Right ventricle myocardium superior (tissue), 1 donor: ENCODE measurements around the gene LRRC70. TPM values are rescaled to one million over a fixed set of nuclear protein-coding genes. Genes with fewer than 3 reads are reported as not detected.
A peak's percentile ranks its signal among the peaks of the same experiment; 100 is the strongest.
"Not testable (repeated sequence)": the region's sequence is repeated elsewhere in the genome, so short reads cannot be mapped to it uniquely, and the experiment has no call there.

Experiments
- ATAC-seq: fragments of 200-7000 bp; cut with Tn5 transposase; one replicate; pipeline ENCODE4 v1.9.1; 2020; ENCODE audit warnings: mild to moderate bottlenecking; ENCODE audit not compliant: poor library complexity
- DNase-seq: peaks from one replicate; pipeline ENCODE4 v3.0.0-alpha.2; 2020
- intact Hi-C: fragments of 100-400 bp; cut with DNase I; formaldehyde crosslinking; loops from one replicate; pipeline ENCODE4 v1.11.2; 2022
- total RNA-seq: library from RNA; stranded (reverse); fragmentation: NEBNext Ultra II Directional; extraction: Animal tissue kit (Norgen Biotek cat#: 25700); gene quantifications from one replicate; pipeline ENCODE4 v1.2.1, GENCODE V29; 2021
- donor health status: DM: no; HTN: yes; CAD: no; lungs with severe emphysema.

The LRRC70 gene
- total RNA-seq, 1 donor from 2014 or later: 1.2 TPM

- intact Hi-C loops: no loop called here
- no peak for ATAC-seq
- no peak for DNase-seq
Measured at GRCh38 chr5:62596691-62597090, 18.1 kb downstream of the LRRC70 start.

GRCh38 chr5:62597314-62597713 lies 18.7 kb downstream of the LRRC70 start:
- intact Hi-C loops: no loop called here
- ATAC-seq (no peak), DNase-seq (no peak)

DNA sequence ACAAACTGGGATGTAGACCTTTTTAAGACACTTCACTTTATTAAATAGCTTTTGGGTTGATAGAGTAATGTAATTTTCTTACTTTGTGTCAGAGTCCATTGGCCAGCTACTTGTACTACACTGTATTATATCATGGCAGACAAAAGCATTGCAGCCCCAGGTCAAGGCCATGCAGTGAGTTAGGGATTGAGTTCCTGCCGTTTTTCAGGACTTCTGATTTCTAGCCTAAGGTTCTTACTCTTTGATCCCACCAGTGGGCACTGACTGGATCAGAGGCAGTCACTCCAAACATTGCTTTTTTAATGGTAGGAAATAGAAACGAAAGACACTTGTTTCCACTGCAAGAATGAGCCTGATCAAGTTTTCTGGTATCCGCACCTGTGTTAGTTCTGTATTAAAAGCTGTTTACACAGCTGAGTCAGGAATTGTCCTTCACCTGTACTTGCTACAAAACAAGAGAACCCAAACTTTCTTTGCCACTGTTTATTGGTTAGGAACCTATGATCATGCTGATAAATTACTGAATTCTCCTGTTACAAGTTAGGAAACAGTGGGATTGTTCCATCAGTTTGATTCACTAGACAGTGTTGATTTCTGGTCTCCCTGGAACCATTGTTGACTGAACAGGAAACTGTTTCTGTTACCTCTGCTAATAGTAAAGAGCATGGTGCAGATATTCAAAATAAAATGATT lies 22.1 kb downstream of the LRRC70 start:
- intact Hi-C loops: no loop called here
- DNase-seq (no peak), ATAC-seq (no peak)

DNA sequence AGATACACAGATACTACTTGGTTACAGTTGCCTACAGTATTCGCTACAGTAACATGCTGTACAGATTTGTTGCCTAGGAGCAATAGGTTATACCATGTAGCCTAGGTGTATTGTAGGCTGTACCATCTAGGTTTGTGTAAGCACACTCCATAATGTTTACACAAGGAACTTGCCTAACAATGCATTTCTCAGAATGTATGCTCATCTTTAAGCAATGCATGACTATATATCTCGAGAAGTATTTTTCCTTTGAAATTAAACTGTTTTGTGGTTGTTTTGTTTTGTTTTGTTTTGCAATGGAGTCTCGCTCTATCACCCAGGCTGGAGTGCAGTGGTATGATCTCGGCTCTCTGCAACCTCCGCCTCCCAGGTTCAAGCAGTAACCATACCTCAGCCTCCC lies 25.3 kb downstream of the LRRC70 start:
- DNase-seq: no peak
- intact Hi-C loops: no loop called here
- ATAC-seq: no peak

- ATAC-seq: no peak
- intact Hi-C loops: no loop called here
- DNase-seq: no peak
Measured at GRCh38 chr5:62605638-62606037, 27.0 kb downstream of the LRRC70 start.

DNA sequence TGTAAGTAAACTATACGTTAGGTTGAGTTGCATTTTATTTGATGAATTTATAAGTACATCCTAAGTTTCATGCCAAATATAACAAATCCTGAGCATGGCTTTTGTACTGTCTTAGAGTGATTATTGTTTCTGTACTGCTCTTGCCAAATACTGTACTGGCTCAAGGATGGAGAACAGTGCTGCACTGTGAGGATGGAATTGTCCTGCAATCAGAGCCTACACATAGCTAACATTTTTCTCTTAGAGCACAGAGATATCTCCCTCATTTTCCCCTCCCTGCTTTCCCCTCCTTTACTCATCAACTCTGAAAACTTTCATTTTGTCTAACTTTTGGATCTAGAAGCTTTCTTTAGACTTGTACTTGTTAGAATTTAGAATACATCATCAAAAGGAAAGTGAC lies 28.3 kb downstream of the LRRC70 start:
- DNase-seq (no peak), ATAC-seq (no peak)
- intact Hi-C loops: no loop called here

DNA sequence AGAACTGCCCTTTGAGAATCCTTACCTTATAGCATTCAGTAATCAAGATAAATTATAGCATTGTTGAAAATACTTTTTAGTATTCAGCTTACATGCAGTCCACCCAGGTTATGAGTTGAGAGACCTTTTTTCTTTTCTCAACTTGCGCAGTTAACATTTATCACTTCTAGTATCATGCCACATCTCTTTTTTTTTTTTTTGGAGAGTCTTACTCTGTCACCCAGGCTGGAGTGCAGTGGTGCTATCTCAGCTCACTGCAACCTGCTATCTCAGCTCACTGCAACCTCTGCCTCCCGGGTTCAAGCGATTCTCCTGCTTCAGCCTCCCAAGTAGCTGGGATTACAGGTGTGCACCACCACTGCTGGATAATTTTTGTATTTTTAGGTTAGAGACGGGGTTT lies 29.0 kb downstream of the LRRC70 start:
- ATAC-seq: no peak
- no peak for DNase-seq
- intact Hi-C loops: no loop called here

- DNase-seq (no peak), ATAC-seq (peak; percentile 60)
- intact Hi-C loops: no loop called here
Measured at GRCh38 chr5:62608529-62609511, 30.2 kb downstream of the LRRC70 start.

DNA sequence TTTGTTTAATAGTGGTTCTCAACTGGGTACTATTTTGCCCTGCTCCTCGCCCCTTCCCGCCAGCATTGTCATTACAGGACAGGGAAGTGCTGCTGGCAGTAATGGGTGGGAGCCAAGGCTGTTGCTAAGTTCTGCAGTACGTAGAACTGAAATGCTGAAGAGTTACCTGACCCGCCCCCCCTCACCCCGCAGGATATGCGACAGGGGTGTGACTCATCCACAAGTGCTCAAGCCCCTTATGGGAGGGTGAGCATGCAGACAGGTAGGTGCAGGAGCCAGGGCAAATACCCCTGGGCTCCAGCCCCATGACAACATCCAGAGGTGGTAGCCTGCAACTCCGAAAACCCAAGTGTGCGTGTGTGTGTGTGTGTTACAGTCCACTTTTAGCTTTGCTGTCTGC lies 35.7 kb downstream of the LRRC70 start:
- intact Hi-C loops: no loop called here
- ATAC-seq (no peak), DNase-seq (no peak)

DNA sequence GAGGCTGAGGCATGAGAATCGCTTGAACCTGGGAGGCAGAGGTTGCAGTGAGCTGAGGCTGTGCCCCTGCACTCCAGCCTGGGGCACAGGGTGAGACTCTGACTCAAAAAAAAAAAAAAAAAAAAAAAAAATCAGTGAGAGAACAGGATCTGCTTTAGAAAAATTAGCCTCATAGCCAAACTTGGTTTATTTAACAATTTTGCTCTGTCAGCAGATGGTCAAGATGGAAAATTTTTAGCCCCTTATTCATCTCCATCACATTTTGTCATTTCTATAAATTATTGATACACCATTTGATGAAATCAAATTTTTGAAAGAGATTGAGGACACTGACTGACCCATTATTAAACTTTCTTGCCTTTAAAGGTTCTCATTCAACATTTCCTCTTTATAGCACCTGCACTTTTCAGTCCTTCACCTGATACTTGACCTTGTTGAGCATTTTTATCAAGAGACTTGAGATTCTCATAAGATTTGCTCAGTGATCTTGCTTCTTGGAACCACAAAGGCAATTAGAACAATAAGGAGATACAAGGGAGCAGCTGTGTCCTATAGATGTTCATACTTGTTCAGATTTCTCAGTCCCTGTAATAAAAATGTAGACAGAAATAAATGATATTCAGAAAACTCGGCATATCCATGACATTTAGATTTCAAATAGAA lies 38.1 kb downstream of the LRRC70 start:
- ATAC-seq (no peak), DNase-seq (no peak)
- intact Hi-C loops: no loop called here

DNA sequence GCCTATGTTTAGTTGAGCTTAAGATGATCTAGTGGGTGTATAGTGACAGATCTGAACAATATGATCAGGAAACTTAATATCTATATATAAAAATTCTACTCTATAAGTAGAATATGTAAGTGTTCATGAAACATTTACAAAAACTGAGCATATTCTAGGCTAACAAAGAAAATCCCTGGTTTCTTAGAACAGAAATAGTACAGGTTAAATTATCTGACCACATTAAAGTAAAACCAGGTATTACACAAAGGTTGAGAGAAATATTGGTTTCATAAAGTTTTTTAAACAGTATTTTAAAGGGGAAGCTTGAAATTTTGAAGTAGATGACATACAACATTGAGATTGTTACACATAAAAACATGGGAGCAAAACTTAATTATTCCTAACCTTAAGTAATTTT lies 39.3 kb downstream of the LRRC70 start:
- DNase-seq: no peak
- intact Hi-C loops: no loop called here
- no peak for ATAC-seq

- no peak for ATAC-seq
- intact Hi-C loops: no loop called here
- DNase-seq: no peak
Measured at GRCh38 chr5:62620761-62621160, 42.1 kb downstream of the LRRC70 start.

- ATAC-seq (no peak), DNase-seq (no peak)
- intact Hi-C loops: no loop called here
Measured at GRCh38 chr5:62621280-62621679, 42.7 kb downstream of the LRRC70 start.

GRCh38 chr5:62623271-62623670 lies 44.7 kb downstream of the LRRC70 start:
- DNase-seq (no peak), ATAC-seq (no peak)
- intact Hi-C loops: no loop called here

- ATAC-seq, DNase-seq, intact Hi-C loops: not testable (repeated sequence)
Measured at GRCh38 chr5:62624436-62624835, 45.8 kb downstream of the LRRC70 start.

- DNase-seq (no peak), ATAC-seq (no peak)
- intact Hi-C loops: no loop called here
Measured at GRCh38 chr5:62626534-62626933, 47.9 kb downstream of the LRRC70 start.

DNA sequence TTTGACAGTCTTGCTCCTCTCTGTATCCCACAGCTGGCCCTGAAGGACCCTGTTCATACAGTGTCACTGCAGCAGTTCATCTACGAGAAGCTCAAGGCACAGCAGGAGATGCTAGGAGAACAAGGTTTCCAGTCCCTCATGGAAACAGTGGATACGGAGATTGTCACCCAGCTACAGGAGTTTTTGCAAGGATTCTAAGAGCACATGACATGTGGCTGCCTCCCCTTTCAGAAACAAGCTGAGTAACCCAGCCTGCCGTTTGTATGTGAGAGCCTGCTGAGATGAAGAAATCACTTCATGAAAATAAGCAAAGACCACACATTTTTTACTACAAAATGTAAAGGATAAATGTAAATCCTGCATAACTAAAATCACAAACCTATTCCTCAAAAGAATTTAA lies 48.5 kb downstream of the LRRC70 start:
- ATAC-seq (no peak), DNase-seq (no peak)
- intact Hi-C loops: no loop called here

- ATAC-seq: no peak
- intact Hi-C loops: no loop called here
Measured at GRCh38 chr5:62627901-62628300, 49.3 kb downstream of the LRRC70 start.

More at GRCh38 chr5:62627901-62628300, 49.3 kb downstream of the LRRC70 start:
- no peak for DNase-seq
